Renal cortex interstitium (tissue), 11 donors: ENCODE results near the gene MSI1. TPM values are rescaled to one million over a fixed set of nuclear protein-coding genes. Genes with fewer than 3 reads are reported as not detected.

Source experiments
- DNase-seq, 11 donors: peaks; one replicate each; pipeline ENCODE4 v3.0.0-alpha.2; 2013; ENCODE audit warnings: low read depth in 9 of 11, low spot score in 4 of 11; ENCODE audit errors: extremely low read depth in 1 of 11
- polyA plus RNA-seq, 3 donors: library from polyadenylated mRNA; unstranded; fragments of 120-200 nt; gene quantifications; one replicate each; pipeline ENCODE4 v1.2.1, GENCODE V29; 2013; ENCODE audit not compliant: insufficient read length in 3 of 3

The MSI1 gene
- polyA plus RNA-seq, 3 donors: 20.9 to 27.3 (median 24.3) TPM

DNA sequence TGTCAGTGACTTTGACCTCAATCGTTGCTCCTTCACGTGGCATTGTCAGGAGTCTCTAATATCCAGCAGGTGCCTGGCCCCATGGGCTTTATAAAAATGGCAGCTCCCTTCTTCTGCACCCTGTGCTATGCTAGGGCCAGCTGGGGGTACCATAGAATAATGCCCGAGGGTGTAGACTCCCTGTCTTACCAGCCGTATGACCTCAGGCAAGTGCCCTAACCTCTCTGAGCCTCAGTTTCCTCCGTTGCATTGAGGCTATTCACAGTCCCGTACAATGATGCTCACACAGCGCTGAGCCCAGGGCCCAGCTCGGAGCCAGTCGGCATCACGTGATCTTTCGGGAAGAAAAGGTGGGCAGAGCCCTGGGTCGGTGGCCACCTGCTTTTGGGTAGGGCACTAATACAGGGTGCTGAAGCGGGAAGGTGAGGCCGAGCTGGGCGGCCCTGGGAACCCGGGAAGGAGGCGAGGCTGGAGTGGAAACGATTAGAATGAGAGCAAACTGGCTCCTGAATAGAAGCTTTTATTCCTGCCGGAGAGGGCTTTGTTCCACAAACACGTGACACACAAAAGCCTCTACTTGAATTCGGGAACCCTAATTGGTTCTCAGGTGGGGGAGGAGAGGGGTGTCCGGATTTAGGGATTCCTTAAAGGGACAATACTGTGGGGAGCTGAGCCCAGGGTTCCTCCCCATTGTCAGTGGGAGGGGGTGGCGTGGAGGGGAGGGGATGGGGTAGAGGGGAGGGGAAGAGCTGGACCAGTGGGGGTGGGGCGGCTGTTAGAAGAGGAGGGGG lies 19.9 kb upstream of the MSI1 start:
- no peak for DNase-seq

DNA sequence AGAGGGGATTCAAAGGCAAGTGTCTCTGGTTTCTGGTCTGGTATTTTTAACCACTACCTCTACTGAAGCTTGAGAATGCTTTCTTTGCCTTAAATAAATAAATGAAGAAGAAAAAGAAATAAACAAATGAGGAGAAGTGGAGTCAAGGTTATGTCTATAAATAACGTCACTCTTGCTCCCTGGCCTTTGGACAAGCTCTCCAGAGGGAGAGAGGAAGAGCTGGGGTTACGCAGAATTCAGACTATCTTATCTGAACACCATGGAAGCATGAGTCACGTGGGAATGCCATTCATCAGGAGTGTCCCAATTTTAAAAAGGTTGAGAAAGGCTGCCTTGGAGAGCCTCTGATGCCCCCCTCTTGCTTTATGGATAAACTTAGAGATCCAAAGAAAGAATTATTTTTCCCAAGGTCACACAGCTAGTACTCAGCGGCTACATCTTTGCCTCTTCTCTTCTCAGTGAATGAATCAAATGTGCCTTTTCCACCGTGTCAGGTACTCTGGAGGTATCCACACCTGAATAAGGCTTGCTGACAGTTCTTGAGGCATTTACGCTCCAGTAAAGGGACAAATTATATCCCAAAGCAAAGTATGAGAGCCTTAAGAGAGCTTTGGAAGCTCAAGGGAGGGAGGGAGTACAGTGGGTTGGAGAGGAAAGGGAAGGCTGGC lies 12.9 kb upstream of the MSI1 start:
- DNase-seq: no peak

DNA sequence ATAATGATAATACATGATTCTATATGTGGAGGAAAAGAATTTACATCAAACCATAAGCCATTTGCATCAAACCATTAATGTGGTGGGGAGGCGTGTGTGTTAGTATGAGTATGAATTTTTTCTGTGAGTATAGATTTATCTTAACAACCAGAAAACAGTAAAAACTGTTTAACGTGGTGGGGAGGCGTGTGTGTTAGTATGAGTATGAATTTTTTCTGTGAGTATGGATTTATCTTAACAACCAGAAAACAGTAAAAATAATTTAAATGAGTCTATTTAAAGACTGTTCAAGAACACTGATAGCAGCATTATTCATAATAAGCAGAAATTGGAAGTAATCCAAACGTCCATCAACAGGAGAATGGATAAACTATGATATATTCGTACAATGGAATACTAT lies 9.1 kb upstream of the MSI1 start:
- DNase-seq: no peak

DNA sequence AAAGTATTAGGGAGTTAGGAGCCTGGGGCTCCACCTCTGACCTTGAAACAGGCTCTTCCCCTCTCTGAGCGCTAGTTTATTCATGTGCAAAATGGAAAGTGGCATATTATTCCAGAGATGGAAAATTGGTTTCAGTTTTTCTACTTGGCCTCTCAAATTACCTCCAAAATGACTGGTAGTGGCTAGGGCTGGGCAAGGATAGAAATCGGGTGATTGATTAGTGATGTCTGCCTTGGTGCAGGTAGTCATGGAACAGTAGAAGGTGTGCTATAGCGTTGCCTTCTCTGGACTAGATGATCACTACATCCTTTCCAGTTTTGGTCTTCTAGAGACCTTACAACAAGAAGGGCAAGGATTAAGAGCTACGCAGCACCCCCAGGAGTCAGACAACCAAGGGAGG lies 8.6 kb upstream of the MSI1 start:
- DNase-seq: no peak

DNA sequence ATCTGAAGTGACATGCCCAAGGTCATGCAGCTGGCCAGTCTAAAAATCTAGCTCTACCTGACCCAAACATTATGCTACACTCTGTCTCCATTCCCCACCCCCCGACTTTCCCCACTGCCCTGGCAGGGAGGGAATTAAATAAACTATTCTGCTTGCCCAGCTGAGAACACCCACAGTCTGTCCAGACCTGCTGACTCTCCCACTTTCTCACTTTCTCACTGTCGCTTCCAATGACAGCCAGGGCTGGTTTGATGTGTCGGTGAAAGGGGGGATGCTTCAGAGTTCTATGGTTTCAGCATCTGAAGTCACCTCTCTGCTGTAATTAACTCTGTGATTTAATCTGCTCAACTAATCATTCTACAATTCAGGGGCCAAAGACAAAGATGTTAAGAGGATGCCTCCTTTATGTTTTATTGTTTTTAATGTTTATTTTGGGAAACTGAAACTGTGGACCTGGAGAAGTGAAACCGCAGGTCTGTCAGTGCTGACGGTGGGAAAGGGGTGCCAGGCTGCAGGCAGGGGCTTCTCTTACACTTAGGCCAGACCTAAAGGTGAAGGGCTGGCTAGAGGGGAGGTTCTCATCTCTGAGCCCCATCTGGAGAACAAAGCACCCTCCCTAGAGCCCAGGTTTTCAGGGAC lies 8.1 kb upstream of the MSI1 start:
- DNase-seq: peak in 4 of 11 donors; percentile 40 to 76 (median 68)

DNA sequence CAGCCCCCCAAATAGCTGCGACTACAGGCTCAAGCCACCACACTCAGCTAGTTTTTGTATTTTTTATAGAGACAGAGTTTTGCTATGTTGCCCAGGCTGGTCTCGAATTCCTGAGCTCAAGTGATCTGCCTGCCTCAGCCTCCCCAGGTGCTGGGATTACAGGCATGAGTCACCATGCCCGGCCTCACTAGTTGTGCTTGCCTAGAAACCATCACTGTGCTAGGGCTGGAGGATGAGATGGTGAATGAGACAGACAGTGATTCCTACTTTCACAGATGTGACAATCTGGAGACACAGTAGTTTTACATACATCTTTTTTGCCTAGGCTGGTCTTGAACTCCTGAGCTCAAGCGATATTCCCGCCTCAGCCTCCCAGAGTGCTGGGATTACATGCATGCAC lies 7.5 kb upstream of the MSI1 start:
- DNase-seq: no peak

DNA sequence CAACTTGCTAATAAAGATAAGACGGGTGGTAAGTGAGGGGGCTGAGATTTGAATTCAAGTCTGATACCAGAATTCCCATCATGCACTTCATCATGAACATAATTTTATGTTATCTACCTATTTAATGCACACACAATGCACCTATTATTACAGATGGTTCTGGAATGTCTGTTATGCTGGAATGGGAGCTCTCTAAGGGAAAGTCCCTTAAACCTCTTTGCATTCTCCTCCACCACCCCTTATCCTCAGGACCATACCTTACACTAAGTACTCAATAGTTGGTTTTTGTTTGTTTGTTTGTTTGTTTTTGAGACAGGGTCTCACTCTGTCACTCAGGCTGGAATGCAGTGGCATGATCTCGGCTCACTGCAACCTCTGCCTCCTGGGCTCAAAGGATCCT lies 7.0 kb upstream of the MSI1 start:
- no peak for DNase-seq

DNA sequence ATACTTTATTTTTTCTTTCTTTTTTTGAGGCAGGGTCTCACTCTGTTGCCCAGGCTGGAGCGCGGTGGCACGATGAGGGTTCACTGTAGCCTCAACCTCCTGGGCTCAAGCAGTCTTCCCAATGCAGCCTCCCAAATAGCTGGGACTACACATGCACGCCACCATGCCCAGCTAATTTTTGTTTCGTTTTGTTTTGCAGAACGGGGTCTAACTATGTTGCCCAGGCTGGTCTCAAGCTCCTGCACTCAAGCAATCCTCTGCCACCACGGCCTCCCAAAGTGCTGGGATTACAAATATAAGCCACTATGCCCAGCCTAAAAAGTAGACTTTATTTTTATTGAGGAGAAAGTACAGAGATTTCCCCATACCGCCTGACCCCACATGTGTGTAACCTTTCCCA lies 4.7 kb upstream of the MSI1 start:
- no peak for DNase-seq

DNA sequence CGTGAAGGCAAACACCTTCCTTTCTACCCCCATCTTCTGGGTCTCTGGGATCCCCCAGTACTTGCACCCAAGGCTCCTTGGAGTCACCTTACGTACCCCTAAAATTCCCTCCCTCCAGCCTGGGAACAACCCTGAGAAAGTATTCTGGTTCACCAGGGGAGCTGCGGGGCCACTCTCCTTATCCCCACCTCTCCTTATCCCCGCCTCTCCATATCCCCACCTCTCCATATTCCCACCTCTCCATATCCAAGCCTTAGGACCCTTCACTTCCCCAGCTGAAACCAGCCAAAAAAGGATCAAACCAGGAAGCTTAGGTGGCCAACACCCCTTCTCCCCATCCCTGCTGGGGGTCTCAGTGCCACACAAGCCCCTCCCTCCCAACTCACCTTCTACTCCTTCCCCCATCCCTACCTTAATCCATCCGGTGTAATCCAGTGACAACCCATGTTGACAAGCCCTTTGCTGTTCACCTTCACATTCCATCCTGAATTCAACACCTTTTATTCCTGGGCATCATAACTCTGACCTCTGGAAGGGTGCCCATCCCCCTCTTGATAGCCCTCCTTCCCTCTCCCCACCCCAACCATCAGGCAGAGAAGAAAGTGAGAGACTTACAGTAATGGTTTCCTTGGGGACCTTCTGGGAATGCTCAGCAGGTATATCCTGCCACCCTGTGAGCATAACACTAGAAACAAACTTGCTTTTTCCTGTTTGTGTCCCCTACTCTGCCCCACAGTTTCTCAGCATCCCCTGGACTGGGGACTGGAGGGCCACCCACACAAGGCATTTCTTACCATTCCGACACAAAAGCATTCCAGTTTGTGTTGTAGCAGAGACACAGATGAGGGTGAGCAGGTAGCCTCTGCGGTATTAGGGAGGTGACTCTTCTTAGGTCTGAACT lies 1.6 kb upstream of the MSI1 start:
- DNase-seq: no peak

DNA sequence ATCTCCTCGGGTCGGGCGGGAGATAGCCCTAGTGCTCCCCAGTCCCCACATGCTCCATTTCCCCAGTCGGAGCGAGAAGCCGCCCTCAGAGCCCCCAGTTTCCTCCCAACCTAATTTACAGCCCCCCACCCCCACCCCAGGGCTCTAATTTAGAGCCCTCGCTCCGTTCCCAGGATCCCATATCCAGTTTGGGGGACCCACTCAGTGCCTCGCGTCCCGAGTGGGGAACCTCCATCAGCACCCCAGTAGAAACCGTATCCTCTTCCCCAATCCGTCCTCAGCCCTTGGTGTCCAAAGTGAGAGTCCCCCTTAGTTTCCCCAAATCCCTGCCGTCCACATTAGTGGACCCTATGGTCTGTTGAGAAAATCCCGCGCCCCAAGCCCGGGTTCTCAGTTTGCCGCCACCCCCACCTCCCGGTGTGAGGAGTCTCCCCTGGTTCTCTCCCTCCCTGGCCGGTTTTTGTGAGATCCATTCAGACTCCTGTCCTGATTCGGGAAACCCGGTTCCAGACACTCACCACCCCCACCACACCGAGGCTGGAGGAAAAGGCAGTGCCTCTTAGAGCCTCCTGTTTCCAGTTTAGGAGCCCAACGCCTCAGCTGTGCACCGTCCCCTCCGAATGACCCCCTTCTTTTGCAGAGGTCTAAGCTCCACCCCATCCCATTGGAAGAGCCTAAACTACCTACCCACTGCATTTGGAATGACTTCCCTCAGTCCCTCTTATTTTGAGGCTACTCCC lies 809 bp upstream of the MSI1 start:
- DNase-seq: no peak

DNA sequence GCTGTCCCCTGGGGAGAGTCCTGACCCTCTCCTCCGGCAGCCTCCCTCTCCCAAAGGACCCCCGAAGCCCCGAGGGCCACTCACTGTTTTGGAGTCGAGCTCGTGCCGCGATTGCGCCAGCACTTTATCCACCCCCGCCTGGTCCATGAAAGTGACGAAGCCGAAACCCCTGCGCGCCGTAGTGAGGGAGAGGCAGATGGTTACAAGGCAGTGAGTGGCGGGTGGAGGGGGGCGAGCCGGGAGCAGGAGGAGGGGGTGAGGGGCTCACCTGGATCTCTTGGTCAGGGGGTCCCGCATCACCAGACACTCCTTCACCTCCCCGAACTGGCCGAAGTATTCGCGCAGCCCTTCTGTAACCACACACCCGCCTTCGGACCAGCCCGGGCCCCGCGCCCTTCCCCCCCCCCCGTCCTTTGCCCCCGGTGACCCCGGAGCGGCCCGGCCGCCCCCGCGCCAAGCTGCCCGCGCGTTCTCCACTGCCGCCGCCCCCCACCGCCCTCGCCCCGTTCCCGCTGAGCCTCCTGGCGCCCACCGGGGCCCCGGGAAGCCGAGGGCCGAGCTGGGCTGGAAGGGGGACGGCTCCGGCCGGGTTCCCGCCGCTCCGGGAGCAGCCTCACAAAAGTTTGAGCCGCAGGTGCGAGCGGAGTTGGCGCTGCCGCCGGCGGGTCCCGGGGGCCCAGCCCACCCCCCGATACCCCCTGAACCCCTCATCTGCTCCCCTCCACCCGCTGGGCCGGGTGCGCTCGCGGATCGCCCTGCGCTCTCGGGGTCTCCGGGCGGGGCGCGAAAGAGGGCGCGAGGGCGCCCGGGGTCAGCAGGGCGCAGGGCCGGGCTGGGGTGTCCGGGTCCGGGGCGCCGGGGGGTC lies 808 bp downstream of the MSI1 start:
- DNase-seq: no peak

DNA sequence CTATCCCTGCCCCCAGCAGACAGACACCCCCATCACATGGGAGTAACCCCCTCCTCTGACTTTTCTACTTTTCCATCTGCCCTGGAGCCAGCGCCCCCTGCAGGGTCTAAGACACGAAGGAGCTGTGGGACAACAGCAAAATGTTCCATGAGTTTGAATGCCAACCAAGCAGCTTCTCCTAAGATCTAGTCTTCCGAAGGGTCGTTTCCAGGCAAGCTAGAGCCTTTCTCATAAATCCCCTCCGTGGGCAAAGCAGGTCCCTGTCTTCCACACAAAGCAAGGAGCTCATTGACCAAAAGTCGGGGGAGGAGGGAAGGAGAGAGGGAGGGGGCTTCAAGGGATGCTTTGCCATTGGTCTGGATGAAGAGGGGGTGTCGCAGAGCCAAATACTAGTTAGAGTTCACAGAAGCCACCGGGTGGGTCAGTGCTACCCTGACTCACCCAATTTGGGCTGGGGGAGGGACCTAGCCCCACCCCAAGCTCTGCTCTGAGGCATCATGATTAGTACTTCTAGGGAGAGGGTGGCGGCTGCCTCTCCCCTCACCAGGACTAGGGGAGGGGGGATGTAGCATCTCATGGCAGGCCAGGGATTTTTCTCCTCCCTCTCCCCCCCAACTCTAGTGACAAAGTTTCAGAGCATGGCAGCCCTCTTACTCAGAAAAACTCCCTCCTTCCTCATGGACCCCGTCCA lies 1.6 kb downstream of the MSI1 start:
- no peak for DNase-seq

DNA sequence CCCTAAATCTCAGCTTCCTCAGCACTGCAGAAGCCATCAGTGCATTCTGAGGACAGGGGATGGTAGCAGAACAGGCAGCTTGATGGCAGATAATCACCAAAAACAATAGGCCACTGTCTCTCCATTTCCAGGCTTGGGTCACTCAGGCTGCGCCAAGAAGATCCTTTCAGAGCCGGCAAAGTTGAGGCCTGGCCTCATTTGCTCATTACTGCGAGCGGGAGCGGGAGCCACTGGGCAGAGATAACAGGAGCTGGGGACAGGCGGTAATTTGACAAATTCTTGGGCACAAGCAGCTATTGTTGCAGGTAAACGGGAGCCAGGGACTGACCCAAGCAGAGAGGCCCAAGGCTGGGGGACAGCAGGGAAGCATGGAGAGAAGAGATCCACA lies 2.1 kb downstream of the MSI1 start:
- DNase-seq: no peak

DNA sequence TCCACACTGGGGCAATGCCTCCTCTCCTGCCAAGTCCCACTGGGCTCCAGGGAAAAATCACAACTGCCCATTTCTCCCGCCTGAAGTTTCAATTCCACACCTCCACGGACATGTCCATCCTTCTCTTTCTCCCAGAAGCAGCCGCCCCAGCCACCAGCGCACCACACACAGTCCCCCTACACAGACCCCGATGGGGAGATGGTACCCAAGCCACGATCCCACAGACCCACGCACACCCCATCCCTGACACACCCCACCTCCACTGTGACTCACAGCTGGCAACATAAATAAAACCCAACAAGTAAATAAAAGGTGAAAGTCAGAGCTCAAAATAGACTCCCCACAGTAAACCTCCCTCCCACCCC lies 2.6 kb downstream of the MSI1 start:
- DNase-seq: no peak

DNA sequence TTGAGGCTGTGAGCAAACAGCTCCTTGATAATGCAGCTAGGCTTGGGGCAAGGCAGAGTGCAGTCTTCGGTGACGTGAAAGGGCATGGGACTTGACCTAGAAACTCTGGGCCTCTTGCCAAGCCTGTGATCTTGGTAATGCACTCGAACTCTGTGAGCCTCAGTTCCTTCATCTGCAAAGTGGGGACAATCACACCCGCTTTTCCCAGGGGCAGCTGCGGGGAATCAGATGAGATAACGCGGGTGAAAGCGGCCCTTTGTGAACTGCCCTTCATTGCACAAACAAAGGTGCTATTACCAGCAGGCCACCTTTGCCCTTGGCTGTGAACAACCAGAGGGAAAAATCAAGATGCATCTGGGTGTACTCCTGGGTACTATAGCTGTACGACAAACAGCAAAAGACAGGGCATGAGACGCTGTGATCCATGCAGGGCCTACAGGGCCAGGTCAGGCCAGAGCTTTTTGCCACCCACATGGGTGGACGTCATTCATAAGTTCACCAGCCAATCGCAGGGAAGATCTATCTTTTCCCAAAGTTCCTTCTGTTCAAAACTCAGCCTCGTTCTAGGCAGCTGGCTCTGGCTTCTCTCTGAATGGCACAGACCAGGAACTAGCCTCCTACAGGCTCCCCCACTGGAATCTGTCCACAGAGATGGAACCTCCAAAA lies 3.2 kb downstream of the MSI1 start:
- no peak for DNase-seq

DNA sequence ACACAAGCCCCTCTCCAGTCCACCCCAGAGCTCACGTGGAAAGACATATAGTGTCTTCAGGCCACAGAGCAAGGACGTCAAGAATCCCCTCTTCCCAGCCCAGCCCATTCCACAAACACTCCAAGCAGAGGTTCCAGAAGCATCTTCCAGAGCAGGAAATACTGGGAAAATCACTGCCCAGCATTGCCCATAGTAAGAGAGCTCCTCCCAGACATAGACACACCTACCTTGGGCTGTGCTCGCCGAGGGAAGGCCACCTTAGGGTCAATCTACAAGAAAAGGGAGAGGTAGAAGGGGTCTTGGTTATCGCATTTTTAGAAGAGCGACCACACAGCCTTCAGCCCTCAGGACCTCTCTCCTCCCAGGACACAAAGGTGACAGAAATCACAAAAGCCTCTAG lies 4.5 kb downstream of the MSI1 start:
- no peak for DNase-seq

DNA sequence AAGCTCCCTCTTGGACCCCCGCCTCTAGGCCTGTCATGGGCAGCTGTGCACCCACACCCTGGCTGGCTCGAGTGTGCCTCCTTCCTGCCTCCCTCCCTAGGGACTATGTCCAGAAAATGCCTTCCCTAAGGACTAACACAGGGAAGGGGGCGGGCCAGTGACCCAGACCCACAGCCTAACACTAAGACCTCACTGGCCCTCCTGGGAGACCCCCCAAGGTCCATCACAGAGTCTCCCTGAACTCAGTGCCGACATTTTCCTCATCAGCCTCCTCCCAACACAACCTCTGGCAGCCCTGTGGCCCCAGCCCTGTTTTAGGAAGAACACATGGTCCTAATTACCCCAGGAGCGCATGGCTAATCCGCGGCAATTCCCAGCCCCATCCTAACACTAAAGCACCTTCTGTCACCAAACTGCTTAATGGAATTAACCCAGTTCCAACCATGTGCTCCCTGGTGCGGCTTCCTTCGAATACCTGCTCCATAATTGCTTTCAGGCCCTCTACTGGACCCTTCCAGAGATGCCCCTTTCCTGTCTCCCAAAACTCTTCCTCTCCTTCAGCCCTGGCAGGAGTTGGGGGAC lies 5.6 kb downstream of the MSI1 start:
- no peak for DNase-seq
